ENCODE results near the gene CERS5.

CERS5 gene

GRCh38 chr12:50103351-50103750 lies 63.8 kb downstream of the CERS5 start:
- no peak for TF ChIP-seq SUZ12 (IDR thresholded peaks at IDR 0.05; ENCODE audit: extremely low read depth, insufficient read depth, insufficient read length)
- TF ChIP-seq ZNF274 (IDR thresholded peaks at IDR 0.05; ENCODE audit: low read depth, low read length): no peak
- no peak for TF ChIP-seq YY1 (IDR thresholded peaks at IDR 0.05; ENCODE audit: insufficient read depth, insufficient read length)
- Histone ChIP-seq H3K4me1 (ENCODE audit: insufficient read depth, insufficient read length) (peaks cover 9% of the 10 kb centered on the region), H3K27me3 (ENCODE audit: insufficient read depth, insufficient read length) (no peaks in the 10 kb centered on the region), H3K9ac (ENCODE audit: insufficient read length, low read depth) (no peak overlapping the region), H3K4me3 (ENCODE audit: insufficient read length, low read depth) (no peak overlapping the region), H3K36me3 (ENCODE audit: insufficient read depth, insufficient read length, low read length) (peaks cover 37% of the 10 kb centered on the region), H3K9me3 (ENCODE audit: insufficient read depth, low read length) (no peaks in the 10 kb centered on the region)
- DNase-seq (ENCODE audit: low read depth, low spot score): no peak

- DNase-seq (ENCODE audit: low read depth, low spot score): no peak
- no peaks in the 10 kb centered on the region for H3K27me3 ChIP-seq (ENCODE audit: insufficient read depth, insufficient read length)
- H3K9me3 ChIP-seq (ENCODE audit: insufficient read depth, low read length): no peaks in the 10 kb centered on the region
- no peak overlapping the region for H3K4me3 ChIP-seq (ENCODE audit: insufficient read length, low read depth)
- no peak overlapping the region for H3K9ac ChIP-seq (ENCODE audit: insufficient read length, low read depth)
- TF ChIP-seq ZNF274 (IDR thresholded peaks at IDR 0.05; ENCODE audit: low read depth, low read length) (no peak), YY1 (IDR thresholded peaks at IDR 0.05; ENCODE audit: insufficient read depth, insufficient read length) (no peak), SUZ12 (IDR thresholded peaks at IDR 0.05; ENCODE audit: extremely low read depth, insufficient read depth, insufficient read length) (no peak)
- peaks cover 9% of the 10 kb centered on the region for H3K4me1 ChIP-seq (ENCODE audit: insufficient read depth, insufficient read length)
- peaks cover 43% of the 10 kb centered on the region for H3K36me3 ChIP-seq (ENCODE audit: insufficient read depth, insufficient read length, low read length)
Observed at GRCh38 chr12:50102646-50103309, 64.4 kb downstream of the CERS5 start.

- no peak overlapping the region for H3K9ac ChIP-seq (ENCODE audit: insufficient read length, low read depth)
- no peaks in the 10 kb centered on the region for H3K9me3 ChIP-seq (ENCODE audit: insufficient read depth, low read length)
- H3K27me3 ChIP-seq (ENCODE audit: insufficient read depth, insufficient read length): no peaks in the 10 kb centered on the region
- peaks cover 49% of the 10 kb centered on the region for H3K36me3 ChIP-seq (ENCODE audit: insufficient read depth, insufficient read length, low read length)
- no peak for DNase-seq (ENCODE audit: low read depth, low spot score)
- TF ChIP-seq SUZ12 (IDR thresholded peaks at IDR 0.05; ENCODE audit: extremely low read depth, insufficient read depth, insufficient read length): no peak
- TF ChIP-seq YY1 (IDR thresholded peaks at IDR 0.05; ENCODE audit: insufficient read depth, insufficient read length): no peak
- TF ChIP-seq ZNF274 (IDR thresholded peaks at IDR 0.05; ENCODE audit: low read depth, low read length): no peak
- no peak overlapping the region for H3K4me3 ChIP-seq (ENCODE audit: insufficient read length, low read depth)
- peaks cover 9% of the 10 kb centered on the region for H3K4me1 ChIP-seq (ENCODE audit: insufficient read depth, insufficient read length)
Observed at GRCh38 chr12:50102131-50102531, 65.0 kb downstream of the CERS5 start.

GRCh38 chr12:50101663-50102062 lies 65.5 kb downstream of the CERS5 start:
- peaks cover 54% of the 10 kb centered on the region for H3K36me3 ChIP-seq (ENCODE audit: insufficient read depth, insufficient read length, low read length)
- no peak for TF ChIP-seq ZNF274 (IDR thresholded peaks at IDR 0.05; ENCODE audit: low read depth, low read length)
- no peak for TF ChIP-seq SUZ12 (IDR thresholded peaks at IDR 0.05; ENCODE audit: extremely low read depth, insufficient read depth, insufficient read length)
- TF ChIP-seq YY1 (IDR thresholded peaks at IDR 0.05; ENCODE audit: insufficient read depth, insufficient read length): no peak
- H3K9me3 ChIP-seq (ENCODE audit: insufficient read depth, low read length): no peaks in the 10 kb centered on the region
- H3K27me3 ChIP-seq (ENCODE audit: insufficient read depth, insufficient read length): no peaks in the 10 kb centered on the region
- no peak overlapping the region for H3K9ac ChIP-seq (ENCODE audit: insufficient read length, low read depth)
- DNase-seq (ENCODE audit: low read depth, low spot score): peak; percentile 70
- H3K4me1 ChIP-seq (ENCODE audit: insufficient read depth, insufficient read length): peaks cover 9% of the 10 kb centered on the region
- no peak overlapping the region for H3K4me3 ChIP-seq (ENCODE audit: insufficient read length, low read depth)

- Histone ChIP-seq H3K9me3 (ENCODE audit: insufficient read depth, low read length) (no peaks in the 10 kb centered on the region), H3K4me3 (ENCODE audit: insufficient read length, low read depth) (no peak overlapping the region), H3K36me3 (ENCODE audit: insufficient read depth, insufficient read length, low read length) (peaks cover 65% of the 10 kb centered on the region), H3K27me3 (ENCODE audit: insufficient read depth, insufficient read length) (no peaks in the 10 kb centered on the region), H3K9ac (ENCODE audit: insufficient read length, low read depth) (no peak overlapping the region), H3K4me1 (ENCODE audit: insufficient read depth, insufficient read length) (peaks cover 11% of the 10 kb centered on the region)
- TF ChIP-seq YY1 (IDR thresholded peaks at IDR 0.05; ENCODE audit: insufficient read depth, insufficient read length) (no peak), ZNF274 (IDR thresholded peaks at IDR 0.05; ENCODE audit: low read depth, low read length) (no peak), SUZ12 (IDR thresholded peaks at IDR 0.05; ENCODE audit: extremely low read depth, insufficient read depth, insufficient read length) (no peak)
- DNase-seq (ENCODE audit: low read depth, low spot score): no peak
Observed at GRCh38 chr12:50100561-50100960, 66.6 kb downstream of the CERS5 start.

GRCh38 chr12:50099302-50100008 lies 67.7 kb downstream of the CERS5 start:
- H3K9ac ChIP-seq (ENCODE audit: insufficient read length, low read depth): no peak overlapping the region
- peaks cover 74% of the 10 kb centered on the region for H3K36me3 ChIP-seq (ENCODE audit: insufficient read depth, insufficient read length, low read length)
- H3K4me1 ChIP-seq (ENCODE audit: insufficient read depth, insufficient read length): peaks cover 11% of the 10 kb centered on the region
- TF ChIP-seq SUZ12 (IDR thresholded peaks at IDR 0.05; ENCODE audit: extremely low read depth, insufficient read depth, insufficient read length) (no peak), YY1 (IDR thresholded peaks at IDR 0.05; ENCODE audit: insufficient read depth, insufficient read length) (no peak), ZNF274 (IDR thresholded peaks at IDR 0.05; ENCODE audit: low read depth, low read length) (no peak)
- no peaks in the 10 kb centered on the region for H3K9me3 ChIP-seq (ENCODE audit: insufficient read depth, low read length)
- no peak overlapping the region for H3K4me3 ChIP-seq (ENCODE audit: insufficient read length, low read depth)
- DNase-seq (ENCODE audit: low read depth, low spot score): no peak
- no peaks in the 10 kb centered on the region for H3K27me3 ChIP-seq (ENCODE audit: insufficient read depth, insufficient read length)

GRCh38 chr12:50097952-50098351 lies 69.2 kb downstream of the CERS5 start:
- Histone ChIP-seq H3K9ac (ENCODE audit: insufficient read length, low read depth) (no peak overlapping the region), H3K4me1 (ENCODE audit: insufficient read depth, insufficient read length) (peaks cover 9% of the 10 kb centered on the region), H3K4me3 (ENCODE audit: insufficient read length, low read depth) (no peak overlapping the region), H3K36me3 (ENCODE audit: insufficient read depth, insufficient read length, low read length) (peaks cover 89% of the 10 kb centered on the region), H3K9me3 (ENCODE audit: insufficient read depth, low read length) (no peaks in the 10 kb centered on the region), H3K27me3 (ENCODE audit: insufficient read depth, insufficient read length) (no peaks in the 10 kb centered on the region)
- no peak for TF ChIP-seq ZNF274 (IDR thresholded peaks at IDR 0.05; ENCODE audit: low read depth, low read length)
- no peak for TF ChIP-seq YY1 (IDR thresholded peaks at IDR 0.05; ENCODE audit: insufficient read depth, insufficient read length)
- TF ChIP-seq SUZ12 (IDR thresholded peaks at IDR 0.05; ENCODE audit: extremely low read depth, insufficient read depth, insufficient read length): no peak
- DNase-seq (ENCODE audit: low read depth, low spot score): no peak

Data from NT2/D1 (cell line).